Stimulated activated CD4-positive, alpha-beta T cell treated with anti-CD3 and anti-CD28 coated beads, Interleukin-1b, Interleukin-23, amount 100 ng/mL, for 4 hours (primary cell): ENCODE results near the gene FTH1.

Experiments used
- DNase-seq, 2 donors: peaks; one replicate each; pipeline ENCODE4 v3.0.0-alpha.2; 2020; ENCODE audit warnings: low read depth in 2 of 2

The FTH1 gene

DNA sequence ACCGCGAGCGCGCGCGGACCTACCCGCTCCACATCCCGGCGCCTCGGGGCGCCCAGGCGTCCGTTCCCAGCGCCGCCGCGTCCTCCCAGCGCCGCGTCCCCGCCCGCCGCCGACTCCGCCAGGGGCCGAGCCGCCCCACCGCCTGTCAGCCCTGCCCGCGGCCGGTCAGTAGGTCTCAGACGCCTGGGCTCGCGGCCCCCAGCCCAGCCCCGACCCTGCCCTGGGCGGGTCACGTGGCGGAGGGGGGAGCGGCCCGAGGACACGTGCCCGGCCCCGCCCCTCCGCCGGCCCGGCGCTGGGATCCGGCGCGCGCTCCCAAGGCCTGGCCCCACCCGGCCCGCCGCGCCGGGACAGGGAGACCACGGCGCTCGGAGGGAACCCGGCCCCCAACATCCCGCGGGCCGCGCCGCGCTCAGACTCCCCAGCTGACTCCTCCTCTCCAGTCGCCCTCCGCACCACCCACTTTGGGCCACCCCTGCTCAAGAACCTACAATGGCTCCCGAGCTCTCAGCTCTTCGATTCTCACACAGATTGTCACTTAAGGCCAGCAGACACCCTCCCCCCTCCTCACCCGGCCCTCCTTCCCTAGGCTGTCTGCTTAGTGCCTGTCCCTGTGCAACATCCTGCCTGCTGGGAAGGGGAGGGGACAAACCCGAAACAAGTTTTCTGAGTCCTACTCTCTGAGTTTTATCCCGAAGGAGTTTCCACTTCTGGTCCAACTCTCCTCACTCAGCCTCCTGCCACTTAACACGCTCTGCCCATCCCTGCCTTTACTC lies 49.9 kb downstream of the FTH1 start, which contains the start of gene RAB3IL1:
TSS of gene RAB3IL1 (minus strand) at position 233 of the 776 bp plus-strand sequence. CDS start at position 34, 199 bp downstream.
- DNase-seq: no peak

- DNase-seq: no peak
Measured at GRCh38 chr11:61916737-61917333, 50.6 kb downstream of the FTH1 start.

GRCh38 chr11:61914471-61915171 lies 52.8 kb downstream of the FTH1 start:
- DNase-seq: no peak
